GM18519 (cell line): ENCODE data around the gene ZNF628.

Source experiments
- ATAC-seq: cut with Tn5 transposase; IDR thresholded peaks from one replicate; pipeline ENCODE4 v1.9.1; 2021; ENCODE audit warnings: mild to moderate bottlenecking, moderate library complexity; ENCODE audit not compliant: unreplicated experiment, low FRiP score

The ZNF628 gene

GRCh38 chr19:55526216-55527196, 50.1 kb downstream of the ZNF628 start:
- ATAC-seq: no peak

GRCh38 chr19:55527197-55528029, 51.0 kb downstream of the ZNF628 start:
- ATAC-seq: no peak

DNA sequence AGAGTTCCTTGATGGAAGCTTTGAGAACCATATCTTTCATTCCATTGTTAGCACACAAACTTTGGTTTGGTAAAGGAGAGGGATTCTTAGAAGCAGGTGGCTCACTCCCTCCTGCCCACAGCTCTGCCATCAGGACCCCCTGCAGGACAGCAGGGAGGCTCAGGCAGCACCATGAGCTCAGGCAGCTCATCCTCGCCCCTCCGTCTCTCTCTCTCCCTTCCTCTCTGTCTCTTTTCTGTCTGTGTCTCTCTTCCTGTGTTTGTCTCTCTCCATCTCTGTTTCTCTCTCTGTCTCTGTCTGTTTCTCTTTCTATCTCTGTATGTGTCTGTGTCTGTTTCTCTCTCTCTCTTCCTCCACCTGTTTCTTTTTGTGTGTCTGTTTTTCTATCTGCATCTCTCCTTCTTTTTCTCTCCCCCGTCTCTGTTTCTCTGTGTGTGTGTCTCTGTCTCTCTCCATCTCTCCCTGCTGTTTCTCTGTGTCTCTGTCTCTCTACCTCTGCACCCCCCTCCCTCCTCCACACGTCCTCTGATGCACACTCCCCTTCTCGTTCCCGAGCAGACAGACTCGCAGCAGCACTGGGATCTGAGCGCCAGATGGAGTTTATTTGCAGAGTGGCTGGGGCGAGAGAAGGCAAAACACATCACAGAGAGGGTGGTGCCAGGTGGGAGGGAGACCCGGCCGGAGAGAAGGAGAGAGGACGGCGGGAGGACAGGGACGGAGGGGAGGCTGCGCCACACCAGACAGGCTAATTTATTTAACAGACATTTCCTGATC, 51.8 kb downstream of the ZNF628 start:
- no peak for ATAC-seq

DNA sequence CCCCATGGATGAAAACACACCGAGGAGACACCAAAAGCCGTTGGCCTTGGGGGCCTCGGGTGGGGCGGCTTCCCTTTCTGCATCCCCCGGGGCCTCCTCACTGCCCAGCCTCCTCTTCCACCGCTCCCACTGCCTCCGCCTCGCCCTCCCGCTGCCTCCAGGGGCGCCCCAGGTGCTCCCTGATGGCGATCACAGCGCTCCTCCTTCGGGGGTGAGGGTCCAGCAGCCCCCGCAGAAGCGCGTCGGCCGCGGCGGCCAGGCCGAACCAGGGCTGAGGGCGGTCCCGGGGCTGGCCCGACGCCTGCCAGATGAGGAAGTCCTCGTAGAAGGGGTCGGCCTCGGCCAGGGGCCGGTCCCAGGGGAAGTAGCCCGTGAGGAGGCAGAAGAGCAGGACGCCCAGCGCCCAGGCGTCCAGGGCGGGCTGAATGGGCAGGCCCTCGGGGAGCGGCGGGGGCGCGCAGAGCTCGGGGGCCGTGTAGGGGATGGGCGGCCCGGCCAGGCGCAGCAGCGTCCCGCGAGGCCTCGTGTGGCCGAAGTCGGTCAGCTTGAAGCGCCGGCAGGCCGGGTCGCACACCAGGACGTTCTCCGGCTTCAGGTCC, 53.3 kb downstream of the ZNF628 start:
- no peak for ATAC-seq

- no peak for ATAC-seq
Measured at GRCh38 chr19:55530996-55531395, 54.6 kb downstream of the ZNF628 start.
